Naive thymus-derived CD4-positive, alpha-beta T cell (primary cell): ENCODE results near the gene ARFRP1. TPM values are rescaled to one million over a fixed set of nuclear protein-coding genes. Genes with fewer than 3 reads are reported as not detected.

Source experiments
- ATAC-seq: fragments of 150-1000 bp; cut with Tn5 transposase; 2 replicates; pipeline ENCODE4 v1.10.0; 2021; ENCODE audit warnings: mild to moderate bottlenecking, moderate library complexity
- CTCF ChIA-PET: fragments of 350-600 bp; sonication (Branson Sonifier 250); formaldehyde crosslinking; loops from one replicate; lab custom pipeline; 2021; ENCODE audit warnings: antibody characterized with exemption; lab: Charles Lee
- POLR2A ChIA-PET: fragments of 350-600 bp; sonication (Branson Sonifier 250); formaldehyde crosslinking; loops from one replicate; lab custom pipeline; 2021; ENCODE audit warnings: antibody characterized with exemption, inconsistent platforms; lab: Charles Lee
- DNase-seq, 9 donors: peaks; one replicate each; pipeline versions ENCODE4 v3.0.0 to v3.0.0-alpha.2; 2020 to 2022; ENCODE audit warnings: mixed read lengths in 1 of 9
- H3K27ac ChIP-seq: one replicate; pipeline ENCODE4 v1.7.0; 2013; ENCODE audit warnings: mild to moderate bottlenecking, low read depth, low read length, moderate library complexity
- H3K27me3 ChIP-seq, 2 donors: one replicate each; pipeline ENCODE4 v1.7.0; 2013; ENCODE audit warnings: low read length in 2 of 2, mild to moderate bottlenecking in 2 of 2, moderate library complexity in 2 of 2; ENCODE audit not compliant: control insufficient read depth in 2 of 2, insufficient read depth in 2 of 2
- H3K36me3 ChIP-seq, 3 experiments: 1 replicate in 2 of 3; 2 replicates in 1 of 3; pipeline ENCODE4 v1.7.0; 2013; ENCODE audit warnings: low read length in 3 of 3, mild to moderate bottlenecking in 3 of 3, moderate library complexity in 1 of 3; ENCODE audit not compliant: insufficient read depth in 3 of 3, control insufficient read depth in 2 of 3
- H3K4me1 ChIP-seq, 2 donors: one replicate each; pipeline ENCODE4 v1.7.0; 2013; ENCODE audit warnings: low read length in 2 of 2, mild to moderate bottlenecking in 2 of 2, moderate library complexity in 1 of 2; ENCODE audit not compliant: control insufficient read depth in 2 of 2, insufficient read depth in 2 of 2
- H3K4me3 ChIP-seq: 2 replicates; pipeline ENCODE4 v1.7.0; 2013; ENCODE audit warnings: mild to moderate bottlenecking, low read length
- H3K9me3 ChIP-seq, 3 experiments: 1 replicate in 2 of 3; 2 replicates in 1 of 3; pipeline ENCODE4 v1.7.0; 2013; ENCODE audit warnings: low read length in 3 of 3; ENCODE audit not compliant: control insufficient read depth in 2 of 3
- H3K27ac Mint-ChIP-seq, 9 donors: one replicate each; pipeline ENCODE4 v1.8.0; 2020 to 2022; ENCODE audit warnings: mixed read lengths in 9 of 9, mild to moderate bottlenecking in 8 of 9, moderate library complexity in 5 of 9, inconsistent platforms in 2 of 9
- H3K27me3 Mint-ChIP-seq, 5 donors: one replicate each; pipeline ENCODE4 v1.8.0; 2021 to 2022; ENCODE audit warnings: mixed read lengths in 5 of 5, mild to moderate bottlenecking in 1 of 5
- H3K36me3 Mint-ChIP-seq, 5 donors: one replicate each; pipeline ENCODE4 v1.8.0; 2020 to 2022; ENCODE audit warnings: mixed read lengths in 5 of 5, mild to moderate bottlenecking in 3 of 5, inconsistent platforms in 1 of 5
- H3K4me1 Mint-ChIP-seq, 7 donors: one replicate each; pipeline ENCODE4 v1.8.0; 2020 to 2022; ENCODE audit warnings: mixed read lengths in 7 of 7, mild to moderate bottlenecking in 3 of 7, inconsistent platforms in 1 of 7
- H3K4me3 Mint-ChIP-seq, 10 donors: one replicate each; pipeline ENCODE4 v1.8.0; 2020 to 2022; ENCODE audit warnings: mild to moderate bottlenecking in 10 of 10, mixed read lengths in 10 of 10, moderate library complexity in 6 of 10, inconsistent platforms in 2 of 10
- H3K9me3 Mint-ChIP-seq, 11 donors: one replicate each; pipeline ENCODE4 v1.8.0; 2020 to 2022; ENCODE audit warnings: mixed read lengths in 11 of 11, mild to moderate bottlenecking in 4 of 11, inconsistent platforms in 1 of 11, moderate library complexity in 1 of 11
- intact Hi-C, 2 donors: fragments of 100-400 bp; cut with micrococcal nuclease; formaldehyde crosslinking; loops; one replicate each; pipeline ENCODE4 v1.15.1; 2023
- polyA plus RNA-seq, 2 donors: library from polyadenylated mRNA; unstranded; fragments of 300-500 nt; fragmentation: Illumina TruSeq; gene quantifications; one replicate each; pipeline ENCODE4 v1.2.3, GENCODE V29; 2021
- total RNA-seq, 6 experiments: library from RNA in 5 of 6; stranded (reverse) in 5 of 6; gene quantifications; 1 replicate in 5 of 6; 2 replicates in 1 of 6; pipeline ENCODE4 v1.2.3 and lab custom pipeline; 2021 to 2026

The ARFRP1 gene
- total and polyA plus RNA-seq, 7 experiments from 2014 or later = 55.4 to 108 (median 89.1) TPM

- ChIA-PET CTCF (no interaction called here), POLR2A (no interaction called here)
- no peak overlapping the region for H3K4me3 Mint-ChIP-seq
- Histone ChIP-seq H3K4me3 (no peak overlapping the region), H3K27ac (no peak overlapping the region), H3K27me3 (no peaks in the 10 kb centered on the region), H3K9me3 (no peaks in the 10 kb centered on the region), H3K4me1 (peaks cover 0 to 16% of the 10 kb centered on the region in 2 donors), H3K36me3 (no peaks in the 10 kb centered on the region)
- no peaks in the 10 kb centered on the region for H3K36me3 Mint-ChIP-seq
- ATAC-seq = no peak
- DNase-seq = no peak
- H3K9me3 Mint-ChIP-seq = no peaks in the 10 kb centered on the region
- H3K27ac Mint-ChIP-seq = no peak overlapping the region
- H3K4me1 Mint-ChIP-seq = peaks cover 0 to 10% (median 5%) of the 10 kb centered on the region in 7 donors
- intact Hi-C loops = no loop called here
- no peaks in the 10 kb centered on the region for H3K27me3 Mint-ChIP-seq
These were observed 22.3 kb downstream of the ARFRP1 start for GRCh38 chr20:63685269-63686026.

- H3K9me3 Mint-ChIP-seq = no peaks in the 10 kb centered on the region
- Histone ChIP-seq H3K27me3 (no peaks in the 10 kb centered on the region), H3K27ac (no peak overlapping the region), H3K9me3 (no peaks in the 10 kb centered on the region), H3K4me3 (no peak overlapping the region), H3K36me3 (peaks cover 0 to 16% (median 0%) of the 10 kb centered on the region in 3 experiments), H3K4me1 (peaks cover 0 to 13% of the 10 kb centered on the region in 2 donors)
- ATAC-seq (no peak), DNase-seq (no peak)
- H3K27ac Mint-ChIP-seq = no peak overlapping the region
- POLR2A ChIA-PET = no interaction called here
- CTCF ChIA-PET = no interaction called here
- H3K4me3 Mint-ChIP-seq = no peak overlapping the region
- peaks cover 0 to 7% (median 0%) of the 10 kb centered on the region in 5 donors for H3K36me3 Mint-ChIP-seq
- H3K4me1 Mint-ChIP-seq = peaks cover 0 to 10% (median 5%) of the 10 kb centered on the region in 7 donors
- intact Hi-C loops = no loop called here
- H3K27me3 Mint-ChIP-seq = no peaks in the 10 kb centered on the region
These were observed 25.2 kb downstream of the ARFRP1 start for GRCh38 chr20:63682384-63683139.

DNA sequence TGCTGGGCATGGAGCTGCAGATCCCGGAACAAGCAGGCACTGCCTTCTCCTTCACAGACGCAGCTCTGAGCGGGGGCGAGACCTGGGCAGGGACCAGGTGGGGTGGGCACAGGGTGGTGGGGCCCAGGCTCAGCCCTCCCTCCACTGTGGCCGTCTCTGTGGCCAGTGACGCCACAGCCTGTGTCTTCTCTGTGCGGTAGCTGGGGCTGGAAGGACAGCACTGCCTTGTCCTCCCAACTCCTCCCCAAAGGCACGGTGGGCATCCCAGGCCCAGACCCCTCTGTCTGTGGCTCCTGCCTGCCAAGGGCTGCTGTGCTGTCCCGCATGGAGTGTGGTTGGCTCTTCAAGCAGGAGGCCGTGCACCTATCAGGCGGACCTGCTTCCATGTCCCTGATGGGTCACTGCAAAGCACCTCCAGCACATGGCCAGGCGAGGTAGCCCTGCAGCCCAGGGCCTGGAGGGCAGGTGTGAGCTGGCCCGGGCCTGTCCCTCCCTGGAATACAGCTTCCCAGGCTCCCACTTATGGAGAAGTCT, 26.1 kb downstream of the ARFRP1 start:
- Histone ChIP-seq H3K27ac (no peak overlapping the region), H3K36me3 (peaks cover 0 to 22% (median 0%) of the 10 kb centered on the region in 3 experiments), H3K27me3 (no peaks in the 10 kb centered on the region), H3K4me1 (peaks cover 0 to 4% of the 10 kb centered on the region in 2 donors), H3K9me3 (no peaks in the 10 kb centered on the region), H3K4me3 (no peak overlapping the region)
- H3K36me3 Mint-ChIP-seq = peaks cover 0 to 12% (median 0%) of the 10 kb centered on the region in 5 donors
- H3K27me3 Mint-ChIP-seq = no peaks in the 10 kb centered on the region
- no peak overlapping the region for H3K4me3 Mint-ChIP-seq
- ATAC-seq = no peak
- no peaks in the 10 kb centered on the region for H3K9me3 Mint-ChIP-seq
- CTCF ChIA-PET = no interaction called here
- intact Hi-C loops = no loop called here
- DNase-seq = no peak
- H3K27ac Mint-ChIP-seq = no peak overlapping the region
- peaks cover 0 to 6% (median 1%) of the 10 kb centered on the region in 7 donors for H3K4me1 Mint-ChIP-seq
- POLR2A ChIA-PET = no interaction called here

- no peak overlapping the region for H3K27ac ChIP-seq
- peaks cover 0 to 12% (median 0%) of the 10 kb centered on the region in 5 donors for H3K36me3 Mint-ChIP-seq
- ChIA-PET CTCF (no interaction called here), POLR2A (interaction anchor here (0.6 kb wide), 1 partner anchor 175 kb away, joined by 7 read pairs; no protein-coding TSS in a partner anchor)
- H3K4me1 Mint-ChIP-seq = peaks cover 0 to 5% (median 0%) of the 10 kb centered on the region in 7 donors
- no peaks in the 10 kb centered on the region for H3K27me3 Mint-ChIP-seq
- DNase-seq (no peak), ATAC-seq (no peak)
- H3K9me3 Mint-ChIP-seq = no peaks in the 10 kb centered on the region
- no peaks in the 10 kb centered on the region for H3K4me1 ChIP-seq
- H3K4me3 ChIP-seq = no peak overlapping the region
- H3K36me3 ChIP-seq = peaks cover 0 to 22% (median 0%) of the 10 kb centered on the region in 3 experiments
- no peaks in the 10 kb centered on the region for H3K27me3 ChIP-seq
- no peaks in the 10 kb centered on the region for H3K9me3 ChIP-seq
- intact Hi-C loops = no loop called here
- H3K27ac Mint-ChIP-seq = no peak overlapping the region
- no peak overlapping the region for H3K4me3 Mint-ChIP-seq
These were observed 26.7 kb downstream of the ARFRP1 start for GRCh38 chr20:63680857-63681608.

GRCh38 chr20:63680427-63680826, 27.3 kb downstream of the ARFRP1 start:
- Histone ChIP-seq H3K27me3 (no peaks in the 10 kb centered on the region), H3K36me3 (peaks cover 0 to 22% (median 0%) of the 10 kb centered on the region in 3 experiments), H3K4me3 (no peak overlapping the region), H3K4me1 (no peaks in the 10 kb centered on the region), H3K27ac (no peak overlapping the region), H3K9me3 (no peaks in the 10 kb centered on the region)
- ChIA-PET CTCF (no interaction called here), POLR2A (interaction anchor here (0.6 kb wide), 1 partner anchor 176 kb away, joined by 7 read pairs; no protein-coding TSS in a partner anchor)
- Mint-ChIP-seq H3K4me3 (no peak overlapping the region), H3K9me3 (no peaks in the 10 kb centered on the region), H3K36me3 (peaks cover 0 to 15% (median 0%) of the 10 kb centered on the region in 5 donors), H3K27ac (no peak overlapping the region), H3K4me1 (peaks cover 0 to 5% (median 0%) of the 10 kb centered on the region in 7 donors), H3K27me3 (no peaks in the 10 kb centered on the region)
- intact Hi-C loops = no loop called here
- ATAC-seq = no peak
- DNase-seq = no peak

DNA sequence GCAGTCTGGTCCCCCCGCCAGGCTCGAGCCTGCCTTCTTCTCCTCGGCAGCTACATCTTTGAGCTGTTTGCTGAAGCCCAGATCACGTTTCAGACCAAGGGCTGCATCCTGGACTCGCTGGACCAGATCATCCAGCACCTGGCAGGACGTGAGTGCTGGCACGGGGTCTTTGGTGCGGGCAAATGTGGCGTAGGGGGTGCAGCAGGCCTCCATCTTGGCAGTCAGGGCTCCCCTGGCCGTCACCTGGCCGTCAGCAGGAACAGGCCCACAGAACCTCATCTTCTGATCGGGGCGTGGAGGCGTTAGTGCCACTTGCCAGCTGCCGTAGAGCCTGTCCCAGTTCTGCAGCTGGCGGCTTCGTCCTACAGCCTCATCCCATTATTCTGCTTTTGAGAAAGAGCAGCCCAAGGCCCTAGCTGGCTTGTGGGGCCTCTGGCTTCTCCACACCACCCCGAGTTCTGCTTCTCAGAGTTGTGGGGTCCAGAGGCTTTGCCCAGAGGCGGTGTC, 27.9 kb downstream of the ARFRP1 start:
- ChIA-PET POLR2A (no interaction called here), CTCF (no interaction called here)
- intact Hi-C loops = no loop called here
- Histone ChIP-seq H3K4me3 (no peak overlapping the region), H3K27me3 (no peaks in the 10 kb centered on the region), H3K36me3 (peaks cover 0 to 22% (median 0%) of the 10 kb centered on the region in 3 experiments), H3K4me1 (no peaks in the 10 kb centered on the region), H3K9me3 (no peaks in the 10 kb centered on the region), H3K27ac (no peak overlapping the region)
- ATAC-seq = no peak
- Mint-ChIP-seq H3K9me3 (no peaks in the 10 kb centered on the region), H3K27me3 (no peaks in the 10 kb centered on the region), H3K4me1 (peaks cover 0 to 5% (median 0%) of the 10 kb centered on the region in 7 donors), H3K4me3 (no peak overlapping the region), H3K36me3 (peaks cover 0 to 18% (median 0%) of the 10 kb centered on the region in 5 donors), H3K27ac (no peak overlapping the region)
- no peak for DNase-seq
